A673 (cell line): ENCODE data around the gene LCN9. TPM values are rescaled to one million over a fixed set of nuclear protein-coding genes. Genes with fewer than 3 reads are reported as not detected.

ENCODE experiments used
- BruUV-seq: library from RNA; stranded (reverse); fragments of 400-500 nt; replicated peaks from 2 replicates; lab custom pipeline; 2021; lab: Mats Ljungman, UMichigan
- CTCF ChIA-PET: fragments of 300-600 bp; sonication (Branson Sonifier 250); formaldehyde crosslinking; loops from one replicate; lab custom pipeline; 2022; ENCODE audit warnings: antibody characterized with exemption; lab: Charles Lee
- POLR2A ChIA-PET: fragments of 300-600 bp; sonication (Branson Sonifier 250); formaldehyde crosslinking; loops from one replicate; lab custom pipeline; 2022; ENCODE audit warnings: antibody characterized with exemption; ENCODE audit not compliant: low non-redundant PET; lab: Charles Lee
- DNase-seq: peaks from one replicate; pipeline ENCODE4 v3.0.0-alpha.2; 2015; ENCODE audit warnings: low spot score
- H3K27ac ChIP-seq: fragments of 200-600 bp; sonication (generic); 2 replicates; pipeline ENCODE4 v1.5.1; 2016; ENCODE audit warnings: mixed run types, low read depth, mild to moderate bottlenecking, mixed read lengths, antibody characterized with exemption, low read length; ENCODE audit not compliant: poor library complexity, severe bottlenecking
- H3K27me3 ChIP-seq: fragments of 200-600 bp; sonication (generic); replicated peaks from 2 replicates; pipeline ENCODE4 v1.6.1; 2017; ENCODE audit warnings: mixed run types, low read depth, mild to moderate bottlenecking, mixed read lengths, antibody characterized with exemption, low read length; ENCODE audit not compliant: insufficient read depth, poor library complexity
- H3K36me3 ChIP-seq: fragments of 200-600 bp; sonication (generic); 2 replicates; pipeline ENCODE4 v1.6.1; 2016; ENCODE audit warnings: mixed run types, mild to moderate bottlenecking, mixed read lengths, antibody characterized with exemption, low read length; ENCODE audit not compliant: insufficient read depth, poor library complexity, severe bottlenecking
- H3K4me1 ChIP-seq: fragments of 200-600 bp; sonication (generic); 2 replicates; pipeline ENCODE4 v1.6.1; 2017; ENCODE audit warnings: mixed run types, mild to moderate bottlenecking, mixed read lengths, antibody characterized with exemption, low read length; ENCODE audit not compliant: insufficient read depth, poor library complexity, severe bottlenecking
- H3K4me3 ChIP-seq: fragments of 200-600 bp; sonication (generic); 2 replicates; pipeline ENCODE4 v1.5.1; 2016; ENCODE audit warnings: low read depth, mixed run types, mild to moderate bottlenecking, mixed read lengths, low read length; ENCODE audit not compliant: poor library complexity, severe bottlenecking
- H3K9me3 ChIP-seq: fragments of 200-600 bp; sonication (generic); 2 replicates; pipeline ENCODE4 v1.6.1; 2016; ENCODE audit warnings: mixed run types, low read depth, mild to moderate bottlenecking, mixed read lengths, antibody characterized with exemption, low read length; ENCODE audit not compliant: poor library complexity, severe bottlenecking
- EZH2 ChIP-seq: fragments of 200-600 bp; sonication (generic); IDR thresholded peaks from 2 replicates; pipeline ENCODE4 v1.6.1; 2017; ENCODE audit warnings: borderline replicate concordance, low read depth, mild to moderate bottlenecking, mixed read lengths, antibody characterized with exemption, low read length; ENCODE audit not compliant: poor library complexity, severe bottlenecking
- intact Hi-C: fragments of 100-400 bp; cut with micrococcal nuclease; formaldehyde crosslinking; loops from one replicate; pipeline ENCODE4 v1.10.0; 2022; ENCODE audit not compliant: unreplicated experiment
- total RNA-seq: library from RNA; stranded (reverse); gene quantifications from 2 replicates; pipeline ENCODE4 v1.2.3, GENCODE V29; 2021
- TF ChIP-seq, protein P1 (sequence below): fragments of 300-800, 200-600 bp; sonication (generic); conservative IDR thresholded peaks from 2 replicates; pipeline ENCODE4 v1.5.1; 2017; ENCODE audit warnings: low read depth, mild to moderate bottlenecking, antibody characterized with exemption, low read length, moderate library complexity, mixed read lengths

LCN9 gene
- total RNA-seq, 1 experiment from 2014 or later = not detected

DNA sequence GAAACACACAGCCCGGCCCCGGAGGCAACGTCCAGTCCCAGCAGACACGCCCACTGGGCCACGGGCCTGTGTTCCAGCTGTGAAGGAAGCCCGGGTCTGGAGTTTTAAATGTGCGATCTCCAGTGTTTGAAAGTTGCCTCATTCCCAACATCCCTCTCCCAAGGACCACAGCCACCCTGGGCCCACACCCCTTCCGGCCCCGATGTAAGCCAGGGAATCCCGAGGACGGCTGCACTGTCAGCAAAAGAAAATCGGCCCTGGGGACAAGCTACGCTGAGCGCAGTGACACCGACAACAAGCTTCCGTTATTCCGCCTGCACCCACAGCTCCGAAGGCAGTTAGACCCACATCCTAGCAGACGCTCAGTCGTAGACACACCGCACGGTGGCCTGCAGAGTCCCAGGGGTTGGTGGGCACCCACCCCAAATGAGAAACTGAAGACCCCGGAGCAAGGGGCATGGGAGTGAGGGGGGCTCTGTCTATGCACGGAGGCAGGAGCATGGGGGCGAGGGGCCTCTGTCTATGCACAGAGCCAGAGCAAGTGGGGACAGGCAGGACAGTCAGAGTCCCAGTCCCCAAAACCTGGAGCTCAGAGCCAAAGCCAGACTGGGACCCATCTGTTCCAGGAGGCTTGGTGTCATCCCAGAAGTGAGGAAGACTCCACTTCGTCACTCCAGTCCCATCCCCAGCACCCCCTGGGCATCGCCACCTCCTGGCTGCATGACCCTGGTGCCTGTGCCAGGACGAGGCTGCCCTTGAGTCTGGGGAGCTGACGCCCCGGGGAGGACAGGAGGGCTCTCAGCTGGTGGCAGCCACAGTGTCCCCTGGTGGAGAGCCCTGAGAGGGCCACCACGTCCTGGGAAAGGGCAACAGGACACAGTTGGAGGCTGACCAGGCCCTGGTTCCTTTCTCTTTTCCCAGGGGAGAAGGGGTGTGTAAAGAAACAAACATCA is 47.2 kb upstream of the LCN9 start:
- intact Hi-C loops = no loop called here
- DNase-seq = no peak
- no TSS peak for BruUV-seq
- TF ChIP-seq, protein P1, sequence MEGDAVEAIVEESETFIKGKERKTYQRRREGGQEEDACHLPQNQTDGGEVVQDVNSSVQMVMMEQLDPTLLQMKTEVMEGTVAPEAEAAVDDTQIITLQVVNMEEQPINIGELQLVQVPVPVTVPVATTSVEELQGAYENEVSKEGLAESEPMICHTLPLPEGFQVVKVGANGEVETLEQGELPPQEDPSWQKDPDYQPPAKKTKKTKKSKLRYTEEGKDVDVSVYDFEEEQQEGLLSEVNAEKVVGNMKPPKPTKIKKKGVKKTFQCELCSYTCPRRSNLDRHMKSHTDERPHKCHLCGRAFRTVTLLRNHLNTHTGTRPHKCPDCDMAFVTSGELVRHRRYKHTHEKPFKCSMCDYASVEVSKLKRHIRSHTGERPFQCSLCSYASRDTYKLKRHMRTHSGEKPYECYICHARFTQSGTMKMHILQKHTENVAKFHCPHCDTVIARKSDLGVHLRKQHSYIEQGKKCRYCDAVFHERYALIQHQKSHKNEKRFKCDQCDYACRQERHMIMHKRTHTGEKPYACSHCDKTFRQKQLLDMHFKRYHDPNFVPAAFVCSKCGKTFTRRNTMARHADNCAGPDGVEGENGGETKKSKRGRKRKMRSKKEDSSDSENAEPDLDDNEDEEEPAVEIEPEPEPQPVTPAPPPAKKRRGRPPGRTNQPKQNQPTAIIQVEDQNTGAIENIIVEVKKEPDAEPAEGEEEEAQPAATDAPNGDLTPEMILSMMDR = no peak
- no peak for TF ChIP-seq EZH2
- ChIA-PET POLR2A (no interaction called here), CTCF (interaction anchor here (1.1 kb wide), 1 partner anchor 15 kb away, joined by 3 read pairs; no protein-coding TSS in a partner anchor)
- H3K4me1 ChIP-seq = no peaks in the 10 kb centered on the region
- no peak overlapping the region for H3K4me3 ChIP-seq
- no peak overlapping the region for H3K27ac ChIP-seq
- H3K36me3 ChIP-seq = no peaks in the 10 kb centered on the region
- no peaks in the 10 kb centered on the region for H3K9me3 ChIP-seq
- H3K27me3 ChIP-seq = peaks cover 12% of the 10 kb centered on the region

DNA sequence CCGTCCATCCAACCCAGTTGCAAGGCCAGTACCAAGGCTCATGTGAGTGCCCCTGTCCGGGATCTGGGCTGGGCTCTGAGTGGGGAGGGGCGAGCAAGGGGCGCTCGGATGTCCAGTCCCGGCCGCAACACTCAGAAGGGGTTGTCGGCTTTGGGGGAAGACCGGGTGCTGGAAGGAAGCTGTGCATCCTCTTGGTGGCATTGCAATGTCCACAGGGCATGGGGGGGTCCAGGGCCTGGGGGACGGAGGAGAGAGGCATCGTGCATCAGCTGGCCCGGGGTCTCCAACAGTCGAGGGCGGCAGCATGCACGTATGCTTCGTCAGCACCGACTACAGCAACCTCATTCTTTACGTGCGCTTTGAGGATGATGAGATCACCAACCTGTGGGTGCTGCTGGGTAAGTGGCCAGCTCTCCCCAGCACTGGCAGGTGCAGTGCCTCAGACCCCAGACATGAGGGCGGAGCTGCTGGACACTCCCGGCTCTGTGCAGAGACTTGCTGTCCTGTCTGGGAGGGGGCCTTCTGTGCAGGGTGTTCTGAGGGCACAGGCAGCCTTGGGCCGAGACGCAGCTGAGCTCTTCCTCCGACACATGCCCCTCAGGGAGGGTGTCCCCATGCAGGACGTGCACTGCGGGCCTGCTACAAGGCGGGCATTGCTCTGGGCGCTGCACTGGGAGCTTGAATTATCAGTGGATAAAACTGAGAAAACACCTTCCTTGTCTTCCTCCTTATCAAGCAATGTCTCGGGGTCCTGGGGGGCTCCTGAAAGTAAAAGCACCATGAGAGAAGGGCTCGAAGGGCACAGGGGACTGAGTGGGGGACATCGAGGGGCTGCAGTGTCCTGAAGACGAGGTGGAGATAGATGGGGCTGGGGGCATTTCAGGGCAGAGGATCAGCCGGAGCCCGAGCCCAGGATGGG is 46.2 kb upstream of the LCN9 start:
- POLR2A ChIA-PET = no interaction called here
- H3K27me3 ChIP-seq = peaks cover 21% of the 10 kb centered on the region
- no peak for DNase-seq
- no peaks in the 10 kb centered on the region for H3K9me3 ChIP-seq
- H3K4me1 ChIP-seq = no peaks in the 10 kb centered on the region
- no peak for TF ChIP-seq EZH2
- TF ChIP-seq, protein P1 = no peak
- H3K27ac ChIP-seq = no peak overlapping the region
- no peak overlapping the region for H3K4me3 ChIP-seq
- H3K36me3 ChIP-seq = no peaks in the 10 kb centered on the region
- no TSS peak for BruUV-seq
- intact Hi-C loops = no loop called here
- CTCF ChIA-PET = interaction anchor here (1.1 kb wide), 1 partner anchor 16 kb away, joined by 3 read pairs; no protein-coding TSS in a partner anchor

DNA sequence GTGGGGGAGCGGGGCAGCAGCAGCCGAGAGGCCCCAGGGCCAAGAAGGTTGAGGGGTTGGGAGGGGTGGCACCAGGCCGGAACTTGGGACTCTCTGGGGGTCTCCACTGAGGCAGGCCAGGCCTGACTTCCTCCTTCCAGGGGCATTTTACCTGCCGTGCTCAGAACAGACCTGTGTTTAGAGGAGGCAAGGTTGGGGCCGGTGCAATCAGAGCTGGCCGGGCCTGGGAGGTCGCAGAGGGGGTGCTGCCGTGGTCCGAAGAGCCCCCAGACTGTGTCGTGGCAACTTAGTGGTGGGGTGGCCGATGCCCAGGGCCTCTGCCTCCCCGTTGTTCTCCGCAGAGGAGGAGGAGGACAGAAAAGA is 45.6 kb upstream of the LCN9 start:
- intact Hi-C loops = no loop called here
- no peaks in the 10 kb centered on the region for H3K4me1 ChIP-seq
- POLR2A ChIA-PET = no interaction called here
- TF ChIP-seq, protein P1 = no peak
- TF ChIP-seq EZH2 = no peak
- H3K27ac ChIP-seq = no peak overlapping the region
- H3K36me3 ChIP-seq = no peaks in the 10 kb centered on the region
- no peaks in the 10 kb centered on the region for H3K9me3 ChIP-seq
- CTCF ChIA-PET = no interaction called here
- DNase-seq = no peak
- no TSS peak for BruUV-seq
- H3K27me3 ChIP-seq = peaks cover 28% of the 10 kb centered on the region
- no peak overlapping the region for H3K4me3 ChIP-seq
